GM12874 (cell line): ENCODE measurements around the gene DNHD1.

Experiments
- CTCF ChIP-seq: IDR thresholded peaks from 2 replicates; pipeline ENCODE4 v1.5.1; 2011; ENCODE audit warnings: low read depth, mild to moderate bottlenecking, control low read depth, low read length, moderate library complexity; ENCODE audit not compliant: insufficient read depth

Gene DNHD1

GRCh38 chr11:6586434-6587359 is 89.6 kb downstream of the DNHD1 start:
- no peak for TF ChIP-seq CTCF

GRCh38 chr11:6587360-6587953 is 90.4 kb downstream of the DNHD1 start:
- no peak for TF ChIP-seq CTCF

- no peak for TF ChIP-seq CTCF
Measured at GRCh38 chr11:6588018-6588417, 90.9 kb downstream of the DNHD1 start.

- TF ChIP-seq CTCF: no peak
Measured at GRCh38 chr11:6594142-6594768, 97.2 kb downstream of the DNHD1 start.

GRCh38 chr11:6596239-6596877 is 99.3 kb downstream of the DNHD1 start:
- no peak for TF ChIP-seq CTCF

- no peak for TF ChIP-seq CTCF
Measured at GRCh38 chr11:6598555-6598954, 101.5 kb downstream of the DNHD1 start.

- no peak for TF ChIP-seq CTCF
Measured at GRCh38 chr11:6599449-6599848, 102.4 kb downstream of the DNHD1 start.
